HT-29 (cell line): ENCODE results near the gene GNS. TPM values are rescaled to one million over a fixed set of nuclear protein-coding genes. Genes with fewer than 3 reads are reported as not detected.
A peak's percentile ranks its signal among the peaks of the same experiment; 100 is the strongest.

Source experiments
- DNase-seq: peaks from one replicate; pipeline ENCODE4 v3.0.0-alpha.2; 2015; ENCODE audit warnings: low spot score
- total RNA-seq: library from RNA; depleted of rRNA; stranded (reverse); fragments of >200 nt; shearing (Covaris generic); gene quantifications from 2 replicates; pipeline ENCODE4 v1.2.3, GENCODE V29; 2014; rRNA removed

GNS gene
- total RNA-seq, 1 experiment from 2014 or later: 41.5 TPM

DNA sequence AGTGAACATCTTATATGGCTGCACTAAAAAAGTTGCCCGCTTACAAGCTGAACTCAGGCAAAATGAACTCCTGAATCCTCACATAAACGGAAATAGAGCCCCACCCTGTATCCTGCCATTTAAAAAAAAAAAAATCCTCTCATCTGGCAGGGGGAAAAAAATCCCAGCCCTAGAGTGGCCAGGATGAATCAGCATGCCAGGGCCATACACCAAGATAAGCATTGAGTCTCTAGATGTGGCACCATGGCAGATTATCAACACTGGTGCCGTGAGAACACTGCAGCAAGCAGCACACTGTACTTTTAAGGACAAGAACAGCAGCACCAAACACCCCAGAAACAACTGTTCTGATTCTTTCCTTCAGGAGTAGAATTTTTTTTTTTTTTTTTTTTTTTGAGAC, 83.4 kb downstream of the GNS start:
- peak; percentile 79 for DNase-seq

DNA sequence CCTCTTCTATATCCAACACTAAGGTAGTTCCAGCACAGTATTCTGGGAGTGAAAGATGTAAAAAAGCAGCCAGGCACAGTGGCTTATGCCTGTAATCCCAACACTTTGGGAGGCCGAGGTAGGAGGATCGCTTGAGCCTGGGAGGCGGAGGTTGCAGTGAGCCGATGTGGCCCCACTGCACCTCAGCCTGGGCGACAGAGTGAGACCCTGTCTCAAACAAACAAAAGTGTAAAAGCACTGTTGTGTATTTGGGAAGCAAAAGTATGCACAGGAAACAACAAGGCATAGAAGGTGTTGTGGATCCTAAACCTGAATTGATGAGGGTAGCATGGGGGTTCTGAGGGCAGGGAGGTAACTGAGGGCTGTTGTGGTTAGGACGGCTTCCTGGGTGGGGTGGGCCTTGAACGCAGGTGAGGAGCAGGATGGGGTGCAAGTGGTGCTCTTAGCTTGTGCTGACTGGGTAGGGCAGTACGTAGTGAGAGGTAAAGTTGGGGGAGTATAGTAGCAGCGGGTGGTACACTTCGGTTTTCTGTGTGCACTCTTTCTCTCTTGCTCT, 84.8 kb downstream of the GNS start:
- no peak for DNase-seq

DNA sequence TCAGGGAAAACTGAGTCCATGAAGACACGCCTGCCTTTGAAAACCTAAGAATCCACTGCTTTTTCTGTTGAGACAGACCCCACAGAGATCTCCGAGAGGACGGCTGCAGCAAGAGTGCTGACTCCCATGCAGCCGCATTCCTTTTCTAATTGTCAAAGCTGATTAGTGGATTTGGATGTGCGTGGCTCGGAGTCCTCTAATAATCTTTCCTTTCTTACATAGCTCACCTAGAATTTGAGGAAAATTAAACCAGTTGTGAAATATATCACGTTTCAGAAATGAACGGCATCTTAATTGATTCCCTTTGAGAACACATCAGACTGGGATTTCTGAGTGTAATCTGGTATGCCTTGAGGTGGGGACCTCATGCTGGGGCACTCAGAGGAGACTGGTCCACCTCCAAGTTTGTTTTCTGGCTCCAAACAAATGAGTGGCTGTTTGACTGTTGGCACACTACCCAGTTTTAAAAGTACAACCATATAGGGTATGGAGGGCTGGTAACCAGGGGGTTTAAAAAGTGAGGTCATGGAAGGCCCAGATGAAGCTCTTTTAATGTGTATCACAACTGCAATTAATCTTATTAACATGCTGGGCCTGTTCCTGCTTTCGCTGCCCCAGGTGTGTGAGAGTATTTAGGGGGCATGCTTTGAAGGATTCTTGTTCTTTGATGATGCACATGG, 85.6 kb downstream of the GNS start:
- no peak for DNase-seq

DNA sequence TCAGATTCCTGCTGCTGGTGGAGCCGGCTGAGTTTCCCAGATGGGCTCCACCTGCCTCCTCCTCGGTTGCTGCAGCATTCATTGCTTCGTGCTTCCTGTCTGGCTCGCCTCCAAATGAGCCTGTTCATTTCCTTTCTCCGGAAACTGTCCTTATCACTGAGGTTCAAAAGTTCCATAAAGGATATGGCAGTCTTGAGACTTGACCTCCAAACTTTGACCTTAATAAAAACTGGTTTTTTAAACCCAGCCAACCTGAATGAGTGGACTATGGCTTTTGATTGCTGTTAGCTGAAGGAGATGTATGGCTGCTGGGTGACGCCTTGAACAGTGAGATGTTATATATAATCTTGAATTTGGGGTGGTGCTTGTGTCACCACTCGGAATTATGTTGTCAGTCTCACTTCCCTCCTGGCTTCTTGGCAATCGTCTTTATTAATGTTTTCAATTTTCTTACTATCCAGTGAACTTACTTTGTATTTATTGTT, 86.2 kb downstream of the GNS start:
- DNase-seq: peak; percentile 97

DNA sequence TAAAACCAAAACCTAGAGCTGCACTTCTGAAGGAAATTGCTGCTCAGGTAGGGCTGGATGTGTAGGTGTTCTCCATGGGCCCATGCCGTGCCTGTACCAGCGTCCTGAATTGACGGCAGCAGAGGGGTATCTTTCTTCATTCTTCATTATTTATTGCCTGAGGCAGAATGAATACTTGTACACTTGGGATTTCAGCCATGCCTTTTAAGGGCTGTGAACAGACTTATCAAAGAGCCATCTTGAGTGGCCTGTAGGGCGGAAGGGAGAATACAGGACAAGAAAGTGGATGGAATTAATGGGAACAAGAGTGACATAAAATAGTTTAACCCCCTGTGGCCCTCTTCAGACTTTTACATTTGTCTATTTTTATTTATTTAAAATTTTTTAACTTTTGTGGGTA, 87.5 kb downstream of the GNS start:
- DNase-seq: peak; percentile 53

DNA sequence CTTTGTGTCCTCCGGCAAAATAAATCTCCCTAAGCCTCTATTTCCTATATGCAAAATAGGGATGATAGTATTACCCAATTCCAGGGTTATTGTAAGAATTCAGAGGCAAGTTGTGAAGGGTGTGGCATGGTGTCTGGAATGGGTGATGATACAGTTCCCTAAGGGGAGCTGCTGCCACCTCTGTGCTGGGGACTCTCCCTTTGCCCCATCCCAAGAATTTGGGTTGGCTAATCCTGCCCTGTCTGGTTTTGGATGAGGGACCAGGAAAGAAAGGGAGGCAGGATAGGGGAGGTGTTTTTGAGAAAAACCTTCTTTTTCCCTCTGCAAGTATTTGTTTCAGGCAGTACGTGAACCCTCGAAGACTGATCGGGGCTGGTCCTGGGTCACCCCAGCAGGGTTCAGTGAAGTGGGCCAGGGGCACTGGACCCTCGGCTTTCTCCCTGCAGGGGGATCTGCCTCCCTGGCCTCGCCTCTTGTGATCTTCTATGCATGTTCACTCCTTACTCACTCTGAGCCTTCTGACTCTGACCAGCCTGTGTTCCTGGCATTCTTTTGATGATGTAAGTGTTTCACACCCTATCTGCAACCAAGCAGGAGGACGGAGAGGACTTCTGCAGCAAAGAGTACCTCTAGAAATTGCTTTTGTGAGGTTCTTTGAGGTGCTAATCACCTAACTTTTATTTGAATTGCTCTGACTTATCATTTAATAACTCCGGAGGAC, 88.1 kb downstream of the GNS start:
- peak; percentile 71 for DNase-seq

DNA sequence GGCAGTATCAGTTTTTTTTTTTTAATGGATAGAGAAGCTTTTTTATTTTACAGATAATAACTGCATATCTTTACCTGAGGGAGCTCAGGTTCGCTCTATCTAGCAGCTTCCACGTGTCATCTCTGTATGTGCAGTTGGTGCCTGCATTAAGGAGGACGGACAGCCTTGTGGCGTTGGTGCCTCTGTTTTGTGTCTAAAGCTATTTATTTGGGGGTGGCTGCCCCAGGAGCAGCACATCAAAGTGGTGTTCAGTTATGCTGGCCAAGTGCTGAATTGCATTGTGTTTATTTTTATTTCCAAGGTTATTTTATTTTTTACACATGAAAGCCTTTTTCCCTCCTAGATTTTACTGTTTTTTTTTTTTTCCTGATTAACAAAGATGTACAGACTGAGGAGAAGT, 89.2 kb downstream of the GNS start:
- no peak for DNase-seq

DNA sequence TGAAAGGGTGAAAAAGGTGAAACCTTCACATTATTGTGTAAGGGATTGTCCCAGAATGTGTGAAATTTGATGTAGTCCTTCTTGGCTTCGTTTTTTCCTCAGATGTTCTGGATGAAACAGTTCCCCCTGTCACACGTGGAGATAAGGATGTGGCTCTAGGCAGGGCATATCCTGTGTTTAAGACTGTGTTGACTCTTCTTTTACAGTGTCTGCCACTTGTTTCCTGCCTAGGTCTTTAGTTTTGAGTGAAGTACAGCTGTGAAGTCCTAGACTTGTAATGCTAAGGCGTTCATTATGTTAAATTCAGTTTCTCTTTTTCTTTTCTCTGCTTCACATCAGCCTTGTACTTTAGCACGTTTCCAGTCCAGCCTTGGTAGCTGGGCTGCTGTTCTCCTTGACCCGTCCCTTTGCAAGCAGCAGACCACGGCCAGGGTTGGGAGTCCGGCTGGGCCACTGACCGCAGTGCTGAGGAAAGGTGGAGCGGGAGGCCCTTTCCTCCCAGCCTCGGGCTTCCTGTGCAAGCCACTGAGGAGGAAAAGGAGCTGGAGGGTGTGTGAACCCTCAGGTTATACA, 89.8 kb downstream of the GNS start:
- peak; percentile 82 for DNase-seq

DNA sequence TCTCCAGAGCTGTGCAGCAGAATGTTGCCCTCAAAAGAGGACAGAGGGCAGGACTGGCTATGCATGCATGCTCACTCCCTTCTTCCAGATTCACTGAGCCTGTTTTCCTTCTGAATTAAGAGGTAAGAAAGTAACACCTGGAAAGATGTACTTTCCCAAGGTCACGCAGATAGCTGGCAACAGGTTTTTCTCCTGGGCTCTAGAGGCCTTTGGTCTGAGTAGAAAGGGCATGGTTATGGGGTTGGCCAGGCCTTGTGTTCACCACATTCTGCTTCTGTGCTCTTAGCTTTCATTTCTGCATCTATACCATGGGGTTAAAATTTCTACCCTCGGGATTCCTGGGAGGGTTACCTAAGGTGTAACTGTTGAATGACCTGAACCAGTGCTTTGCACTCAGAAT, 91.4 kb downstream of the GNS start:
- DNase-seq: peak; percentile 10

DNA sequence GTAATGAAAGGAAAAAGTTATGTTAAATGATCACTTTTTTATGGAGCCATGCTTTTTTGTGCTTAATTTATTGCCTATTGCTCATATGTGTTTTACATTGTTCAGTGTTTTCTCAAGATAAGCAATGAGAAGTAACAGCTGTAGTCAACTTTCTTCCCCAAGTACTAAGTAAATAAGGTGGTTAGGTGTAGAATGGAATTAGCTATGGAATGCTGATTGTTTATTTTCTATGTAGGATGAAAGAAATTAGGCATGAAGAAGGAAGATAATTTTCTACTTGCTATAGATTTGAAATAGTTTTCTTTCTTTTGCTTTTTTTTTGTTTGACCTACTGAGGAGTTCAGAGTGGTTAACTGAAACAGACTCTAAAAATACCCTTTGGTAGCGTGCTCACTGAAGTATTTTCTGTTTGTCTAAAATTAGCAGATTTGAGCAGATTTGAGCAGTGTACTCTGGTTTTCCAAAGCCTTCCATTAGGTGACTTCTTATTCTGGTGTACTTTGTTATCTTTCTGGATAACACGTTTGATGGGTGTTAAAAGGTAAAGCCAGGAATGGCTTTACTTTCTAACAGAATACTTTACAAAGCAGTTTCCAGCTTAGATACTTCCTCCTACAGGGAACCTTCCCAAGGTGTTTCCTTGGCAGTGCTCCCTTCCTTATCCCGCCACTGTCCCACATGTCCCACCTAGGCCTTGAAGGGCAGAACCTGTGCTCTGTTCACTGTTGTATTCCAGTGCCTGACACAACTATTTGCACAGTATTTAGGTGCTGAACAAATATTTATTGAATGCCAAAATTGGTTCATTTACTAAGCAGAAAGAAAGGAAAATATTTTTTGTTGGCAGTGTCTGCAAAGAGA, 92.9 kb downstream of the GNS start:
- DNase-seq: peak; percentile 64

DNA sequence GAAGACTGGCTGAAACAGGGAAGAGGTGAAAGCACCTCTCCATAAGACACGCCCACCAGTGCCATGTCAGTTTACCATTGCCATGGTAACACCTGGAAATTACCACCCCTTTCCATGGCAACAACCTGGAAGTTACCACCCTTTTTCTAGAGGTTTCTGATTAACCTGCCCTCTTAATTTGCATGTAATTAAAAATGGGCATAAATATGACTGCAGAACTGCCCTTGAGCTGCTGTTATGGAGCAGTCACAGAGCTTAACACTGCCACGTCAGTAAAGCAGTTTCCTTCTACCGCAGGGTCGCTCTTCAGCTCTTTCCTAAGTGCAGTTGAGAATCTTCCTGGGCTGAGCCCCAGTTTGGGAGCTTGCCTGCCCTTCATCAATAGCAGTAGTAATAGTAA, 93.7 kb downstream of the GNS start:
- peak; percentile 80 for DNase-seq

Other genes with a start within 250 kb of the GNS start
- 41.2 and 41.9 TPM in 2 replicates for gene RASSF3, start 148.9 kb downstream of the GNS start, total RNA-seq
- 44.7 and 46.2 TPM in 2 replicates for gene TBC1D30, start 65.2 kb upstream of the GNS start, total RNA-seq